B cell (primary cell): ENCODE measurements around the gene CPPED1.

ENCODE experiments used
- EZH2 ChIP-seq: IDR thresholded peaks from 2 replicates; pipeline ENCODE4 v1.6.1; 2012; ENCODE audit warnings: borderline replicate concordance, low read depth, mild to moderate bottlenecking, moderate library complexity, low read length; ENCODE audit not compliant: insufficient read depth, poor library complexity, severe bottlenecking
- TF ChIP-seq, protein P1 (sequence below): fragments of 200-600 bp; IDR thresholded peaks from one replicate; pipeline ENCODE4 v1.8.0; 2022; ENCODE audit warnings: antibody characterized with exemption, mild to moderate bottlenecking

DNA sequence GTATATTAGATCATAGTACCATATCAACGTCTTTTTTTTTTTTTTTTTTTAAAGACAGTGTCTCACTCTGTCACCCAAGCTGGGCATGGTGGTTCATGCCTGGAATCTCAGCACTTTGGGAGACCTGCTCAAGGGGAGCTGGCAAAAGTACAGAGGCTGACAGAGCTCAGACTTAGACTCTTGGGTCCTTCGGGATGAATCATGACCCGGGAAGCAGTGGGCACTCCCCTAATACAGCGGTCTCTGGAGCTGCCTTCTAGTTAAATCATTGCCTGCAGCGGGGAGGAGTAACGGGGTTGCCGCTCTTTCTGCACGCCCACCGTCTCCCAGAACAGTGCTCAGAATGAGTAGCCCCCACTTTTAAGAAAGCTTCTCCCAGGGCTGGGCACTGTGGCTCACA lies 174.4 kb downstream of the CPPED1 start:
- TF ChIP-seq, protein P1, sequence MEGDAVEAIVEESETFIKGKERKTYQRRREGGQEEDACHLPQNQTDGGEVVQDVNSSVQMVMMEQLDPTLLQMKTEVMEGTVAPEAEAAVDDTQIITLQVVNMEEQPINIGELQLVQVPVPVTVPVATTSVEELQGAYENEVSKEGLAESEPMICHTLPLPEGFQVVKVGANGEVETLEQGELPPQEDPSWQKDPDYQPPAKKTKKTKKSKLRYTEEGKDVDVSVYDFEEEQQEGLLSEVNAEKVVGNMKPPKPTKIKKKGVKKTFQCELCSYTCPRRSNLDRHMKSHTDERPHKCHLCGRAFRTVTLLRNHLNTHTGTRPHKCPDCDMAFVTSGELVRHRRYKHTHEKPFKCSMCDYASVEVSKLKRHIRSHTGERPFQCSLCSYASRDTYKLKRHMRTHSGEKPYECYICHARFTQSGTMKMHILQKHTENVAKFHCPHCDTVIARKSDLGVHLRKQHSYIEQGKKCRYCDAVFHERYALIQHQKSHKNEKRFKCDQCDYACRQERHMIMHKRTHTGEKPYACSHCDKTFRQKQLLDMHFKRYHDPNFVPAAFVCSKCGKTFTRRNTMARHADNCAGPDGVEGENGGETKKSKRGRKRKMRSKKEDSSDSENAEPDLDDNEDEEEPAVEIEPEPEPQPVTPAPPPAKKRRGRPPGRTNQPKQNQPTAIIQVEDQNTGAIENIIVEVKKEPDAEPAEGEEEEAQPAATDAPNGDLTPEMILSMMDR, result no peak
- no peak for TF ChIP-seq EZH2
